Measurements from ENCODE around the gene PRKCA. TPM values are rescaled to one million over a fixed set of nuclear protein-coding genes. Genes with fewer than 3 reads are reported as not detected.
A peak's percentile ranks its signal among the peaks of the same experiment; 100 is the strongest.
"Not testable (repeated sequence)": the region's sequence is repeated elsewhere in the genome, so short reads cannot be mapped to it uniquely, and the experiment has no call there.

PRKCA gene
- total RNA-seq, 1 experiment from 2014 or later = 29.6 TPM

- TF ChIP-seq CTCF (IDR thresholded peaks at IDR 0.05; ENCODE audit: insufficient read depth in 1 of 2, low read depth in 1 of 2, low read length in 1 of 2, severe bottlenecking in 1 of 2, unreplicated experiment in 1 of 2) = no peak
- Mint-ChIP-seq H3K4me1 (ENCODE audit: low read depth, unreplicated experiment) (peaks cover 58% of the 10 kb centered on the region), H3K9me3 (ENCODE audit: unreplicated experiment) (no peaks in the 10 kb centered on the region), H3K27me3 (ENCODE audit: insufficient read depth, unreplicated experiment) (no peaks in the 10 kb centered on the region), H3K36me3 (ENCODE audit: insufficient read depth, unreplicated experiment) (peaks cover 2% of the 10 kb centered on the region), H3K4me3 (ENCODE audit: unreplicated experiment) (no peak overlapping the region), H3K27ac (ENCODE audit: unreplicated experiment) (no peak overlapping the region)
- no peak for DNase-seq
- Histone ChIP-seq H3K27me3 (replicated peaks; ENCODE audit: control insufficient read depth, insufficient read depth, low read length) (no peaks in the 10 kb centered on the region), H3K36me3 (ENCODE audit: control insufficient read depth, insufficient read depth, low read length) (no peaks in the 10 kb centered on the region), H3K9me3 (0 out of 2 replicates have a peak, but pooled peaks cover 3% of the 10 kb centered on the region), H3K4me3 (ENCODE audit: low read depth, low read length) (no peak overlapping the region), H3K4me1 (peaks cover 30% of the 10 kb centered on the region)
- intact Hi-C loops (cut with micrococcal nuclease; ENCODE audit: unreplicated experiment) = no loop called here
- no TSS peak for BruUV-seq (replicated peaks)
- POLR2A ChIA-PET = no interaction called here
- CTCF ChIA-PET = no interaction called here
Observed at GRCh38 chr17:66450852-66451158, 148.4 kb downstream of the PRKCA start.

- Histone ChIP-seq H3K4me1 (peaks cover 30% of the 10 kb centered on the region), H3K27me3 (replicated peaks; ENCODE audit: control insufficient read depth, insufficient read depth, low read length) (no peaks in the 10 kb centered on the region), H3K36me3 (ENCODE audit: control insufficient read depth, insufficient read depth, low read length) (no peaks in the 10 kb centered on the region), H3K9me3 (0 out of 2 replicates have a peak, but pooled peaks cover 3% of the 10 kb centered on the region), H3K4me3 (ENCODE audit: low read depth, low read length) (no peak overlapping the region)
- H3K4me1 Mint-ChIP-seq (ENCODE audit: low read depth, unreplicated experiment) = peaks cover 56% of the 10 kb centered on the region
- H3K27me3 Mint-ChIP-seq (ENCODE audit: insufficient read depth, unreplicated experiment) = no peaks in the 10 kb centered on the region
- H3K36me3 Mint-ChIP-seq (ENCODE audit: insufficient read depth, unreplicated experiment) = peaks cover 3% of the 10 kb centered on the region
- BruUV-seq (replicated peaks) = no TSS peak
- no peak overlapping the region for H3K4me3 Mint-ChIP-seq (ENCODE audit: unreplicated experiment)
- peak; percentile 55 to 62 for DNase-seq
- no peak overlapping the region for H3K27ac Mint-ChIP-seq (ENCODE audit: unreplicated experiment)
- peak; percentile 13 to 64 for TF ChIP-seq CTCF (IDR thresholded peaks at IDR 0.05; ENCODE audit: insufficient read depth in 1 of 2, low read depth in 1 of 2, low read length in 1 of 2, severe bottlenecking in 1 of 2, unreplicated experiment in 1 of 2)
- POLR2A ChIA-PET = interaction anchor here (0.6 to 0.7 kb wide), 2 partner anchors 71 to 1945 kb away, joined by 3 read pairs; partner anchors contain the start of gene DDX5
- CTCF ChIA-PET = no interaction called here
- intact Hi-C loops (cut with micrococcal nuclease; ENCODE audit: unreplicated experiment) = no loop called here
- H3K9me3 Mint-ChIP-seq (ENCODE audit: unreplicated experiment) = no peaks in the 10 kb centered on the region
Observed at GRCh38 chr17:66451188-66452149, 149.1 kb downstream of the PRKCA start.

- H3K4me1 ChIP-seq = peaks cover 21% of the 10 kb centered on the region; the same call in 1 of the 2 replicates
- intact Hi-C loops (cut with micrococcal nuclease; ENCODE audit: unreplicated experiment) = no loop called here
- H3K4me3 Mint-ChIP-seq (ENCODE audit: unreplicated experiment) = no peak overlapping the region
- H3K9me3 Mint-ChIP-seq (ENCODE audit: unreplicated experiment) = peaks cover 14% of the 10 kb centered on the region
- CTCF ChIA-PET = no interaction called here
- BruUV-seq (replicated peaks) = no TSS peak
- no peak overlapping the region for H3K27ac Mint-ChIP-seq (ENCODE audit: unreplicated experiment)
- POLR2A ChIA-PET = no interaction called here
- peaks cover 8% of the 10 kb centered on the region for H3K36me3 Mint-ChIP-seq (ENCODE audit: insufficient read depth, unreplicated experiment)
- H3K4me3 ChIP-seq (ENCODE audit: low read depth, low read length) = no peak overlapping the region
- no peak for DNase-seq
- TF ChIP-seq CTCF (IDR thresholded peaks at IDR 0.05; ENCODE audit: insufficient read depth in 1 of 2, low read depth in 1 of 2, low read length in 1 of 2, severe bottlenecking in 1 of 2, unreplicated experiment in 1 of 2) = no peak
- H3K27me3 ChIP-seq (replicated peaks; ENCODE audit: control insufficient read depth, insufficient read depth, low read length) = no peaks in the 10 kb centered on the region
- no peaks in the 10 kb centered on the region for H3K27me3 Mint-ChIP-seq (ENCODE audit: insufficient read depth, unreplicated experiment)
- no peaks in the 10 kb centered on the region for H3K36me3 ChIP-seq (ENCODE audit: control insufficient read depth, insufficient read depth, low read length)
- H3K4me1 Mint-ChIP-seq (ENCODE audit: low read depth, unreplicated experiment) = peaks cover 23% of the 10 kb centered on the region
- 0 out of 2 replicates have a peak, but pooled peaks cover 3% of the 10 kb centered on the region for H3K9me3 ChIP-seq
Observed at GRCh38 chr17:66455060-66455459, 152.6 kb downstream of the PRKCA start.

GRCh38 chr17:66457499-66457898, 155.1 kb downstream of the PRKCA start:
- intact Hi-C loops (cut with micrococcal nuclease; ENCODE audit: unreplicated experiment); H3K36me3 ChIP-seq (ENCODE audit: control insufficient read depth, insufficient read depth, low read length); H3K27ac Mint-ChIP-seq (ENCODE audit: unreplicated experiment); H3K4me1 ChIP-seq; CTCF ChIA-PET; DNase-seq; H3K36me3 Mint-ChIP-seq (ENCODE audit: insufficient read depth, unreplicated experiment); H3K4me3 Mint-ChIP-seq (ENCODE audit: unreplicated experiment); BruUV-seq (replicated peaks); POLR2A ChIA-PET; H3K27me3 Mint-ChIP-seq (ENCODE audit: insufficient read depth, unreplicated experiment); H3K9me3 ChIP-seq; H3K4me3 ChIP-seq (ENCODE audit: low read depth, low read length); H3K27me3 ChIP-seq (replicated peaks; ENCODE audit: control insufficient read depth, insufficient read depth, low read length); H3K4me1 Mint-ChIP-seq (ENCODE audit: low read depth, unreplicated experiment): not testable (repeated sequence)
- H3K9me3 Mint-ChIP-seq (ENCODE audit: unreplicated experiment) = peaks cover 14% of the 10 kb centered on the region

Data from Caco-2 (cell line).